ENCODE results near the gene TRIML2. TPM values are rescaled to one million over a fixed set of nuclear protein-coding genes. Genes with fewer than 3 reads are reported as not detected.

TRIML2 gene
- total and polyA plus RNA-seq, 10 of the 15 experiments (the other 5 are each of a cell fraction or from before 2014, with no cell fraction given): not detected

- TF ChIP-seq ETV6 (conservative IDR thresholded peaks at IDR 0.05 in 1 of 2, IDR thresholded peaks at IDR 0.05 in 1 of 2; ENCODE audit: borderline replicate concordance in 1 of 2, low read depth in 1 of 2) (no peak), GATAD2B (conservative IDR thresholded peaks at IDR 0.05; ENCODE audit: low read depth) (no peak), STAT3 (IDR thresholded peaks at IDR 0.05; ENCODE audit: low read depth, low read length) (no peak), CREB1 (IDR thresholded peaks at IDR 0.05; ENCODE audit: low read depth) (no peak), ATF2 (IDR thresholded peaks at IDR 0.05; ENCODE audit: low read length) (no peak), YY1 (IDR thresholded peaks at IDR 0.05; ENCODE audit: low read depth, low read length) (no peak), NR2C2 (IDR thresholded peaks at IDR 0.05; ENCODE audit: borderline replicate concordance, control insufficient read depth, insufficient read length, low read depth) (no peak)
Measured at GRCh38 chr4:188109157-188109755, at the start of gene TRIML2 (continued).

- no TSS peak for BruUV-seq (replicated peaks)
- Histone ChIP-seq H3K36me3 (ENCODE audit: control insufficient read depth in 2 of 2, insufficient read depth in 2 of 2, low read length in 1 of 2) (no peaks in the 10 kb centered on the region), H3K9me3 (replicated peaks; ENCODE audit: control insufficient read depth, insufficient read depth, low read length) (no peaks in the 10 kb centered on the region; the same call in 2 of the 3 replicates), H3K4me3 (no peak overlapping the region), H3K9ac (ENCODE audit: control insufficient read depth, insufficient read depth, low read length) (no peak overlapping the region), H2AFZ (ENCODE audit: control insufficient read depth, low read depth, low read length) (no peak overlapping the region), H3K27me3 (replicated peaks in 1 of 2; ENCODE audit: control insufficient read depth in 2 of 2, insufficient read depth in 2 of 2, low read length in 1 of 2) (no peaks in the 10 kb centered on the region), H3K27ac (ENCODE audit: control insufficient read depth, insufficient read depth) (no peak overlapping the region), H3K4me1 (ENCODE audit: control insufficient read depth, insufficient read depth, low read length) (no peaks in the 10 kb centered on the region), H3K4me2 (ENCODE audit: control insufficient read depth, insufficient read depth) (no peak overlapping the region), H3K79me2 (ENCODE audit: control insufficient read depth, insufficient read depth, low read length) (no peaks in the 10 kb centered on the region), H4K20me1 (ENCODE audit: control insufficient read depth, insufficient read depth) (no peaks in the 10 kb centered on the region)
- TF ChIP-seq RB1 (IDR thresholded peaks at IDR 0.05; ENCODE audit: borderline replicate concordance): no peak
- in situ Hi-C loops (cut with MboI): no loop called here
- ATAC-seq (no peak), FAIRE-seq (no peak), DNase-seq (ENCODE audit: low read depth, low spot score) (no peak)
- intact Hi-C loops (cut with micrococcal nuclease; ENCODE audit: unreplicated experiment): no loop called here
- RAD21 ChIA-PET (ENCODE audit: unreplicated experiment): no interaction called here
- WGBS (ENCODE audit: insufficient coverage, insufficient replicate concordance, low lambda C conversion rate, missing lambda C conversion rate): 52% methylated on average over 10 of the region's 10 CpGs
- POLR2A ChIA-PET: no interaction called here
- SMC1A ChIA-PET (ENCODE audit: uncharacterized antibody, unreplicated experiment): no interaction called here
- CTCF ChIA-PET: no interaction called here
Measured at GRCh38 chr4:188158336-188158735, 48.9 kb upstream of the TRIML2 start.

All from GM12878 (cell line).